Neural cell (in vitro differentiated cells): ENCODE measurements around the gene ANKS1A.

Experiments used
- EZH2 ChIP-seq: fragments of 200-600, 300-800 bp; shearing (Covaris generic), sonication (generic); IDR thresholded peaks from 2 replicates; pipeline ENCODE4 v1.6.1; 2014; ENCODE audit warnings: antibody characterized with exemption, low read length, borderline replicate concordance, mild to moderate bottlenecking; ENCODE audit not compliant: insufficient read depth, poor library complexity, severe bottlenecking
- REST ChIP-seq: IDR thresholded peaks from 2 replicates; pipeline ENCODE4 v1.6.1; 2012; ENCODE audit warnings: borderline replicate concordance
- TAF1 ChIP-seq: IDR thresholded peaks from 2 replicates; pipeline ENCODE4 v1.6.1; 2012; ENCODE audit warnings: low read depth
- TF ChIP-seq, protein P1 (sequence below): fragments of 450-650 bp; IDR thresholded peaks from 2 replicates; pipeline ENCODE4 v1.5.1; 2014; ENCODE audit warnings: antibody characterized with exemption, mild to moderate bottlenecking, moderate library complexity; ENCODE audit not compliant: poor library complexity, severe bottlenecking

- TF ChIP-seq, protein P1, sequence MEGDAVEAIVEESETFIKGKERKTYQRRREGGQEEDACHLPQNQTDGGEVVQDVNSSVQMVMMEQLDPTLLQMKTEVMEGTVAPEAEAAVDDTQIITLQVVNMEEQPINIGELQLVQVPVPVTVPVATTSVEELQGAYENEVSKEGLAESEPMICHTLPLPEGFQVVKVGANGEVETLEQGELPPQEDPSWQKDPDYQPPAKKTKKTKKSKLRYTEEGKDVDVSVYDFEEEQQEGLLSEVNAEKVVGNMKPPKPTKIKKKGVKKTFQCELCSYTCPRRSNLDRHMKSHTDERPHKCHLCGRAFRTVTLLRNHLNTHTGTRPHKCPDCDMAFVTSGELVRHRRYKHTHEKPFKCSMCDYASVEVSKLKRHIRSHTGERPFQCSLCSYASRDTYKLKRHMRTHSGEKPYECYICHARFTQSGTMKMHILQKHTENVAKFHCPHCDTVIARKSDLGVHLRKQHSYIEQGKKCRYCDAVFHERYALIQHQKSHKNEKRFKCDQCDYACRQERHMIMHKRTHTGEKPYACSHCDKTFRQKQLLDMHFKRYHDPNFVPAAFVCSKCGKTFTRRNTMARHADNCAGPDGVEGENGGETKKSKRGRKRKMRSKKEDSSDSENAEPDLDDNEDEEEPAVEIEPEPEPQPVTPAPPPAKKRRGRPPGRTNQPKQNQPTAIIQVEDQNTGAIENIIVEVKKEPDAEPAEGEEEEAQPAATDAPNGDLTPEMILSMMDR = no peak
- TF ChIP-seq REST = no peak
- TF ChIP-seq EZH2 = no peak
- no peak for TF ChIP-seq TAF1
These were observed 140.0 kb downstream of the ANKS1A start for GRCh38 chr6:35028781-35029769.
